Bone marrow (tissue), 2 donors: Measurements from ENCODE around the gene METAP1D.
"Not testable (repeated sequence)": the region's sequence is repeated elsewhere in the genome, so short reads cannot be mapped to it uniquely, and the experiment has no call there.

ENCODE experiments used
- DNase-seq, 2 donors: peaks; one replicate each; lab custom pipeline; 2025; lab: John Stamatoyannopoulos, UW

The METAP1D gene

GRCh38 chr2:171997031-171997430 is 2.7 kb upstream of the METAP1D start:
- DNase-seq: not testable (repeated sequence)

GRCh38 chr2:171999161-171999560 is 592 bp upstream of the METAP1D start:
- no peak for DNase-seq

GRCh38 chr2:172000696-172001361 is 1.1 kb downstream of the METAP1D start:
- no peak for DNase-seq

DNA sequence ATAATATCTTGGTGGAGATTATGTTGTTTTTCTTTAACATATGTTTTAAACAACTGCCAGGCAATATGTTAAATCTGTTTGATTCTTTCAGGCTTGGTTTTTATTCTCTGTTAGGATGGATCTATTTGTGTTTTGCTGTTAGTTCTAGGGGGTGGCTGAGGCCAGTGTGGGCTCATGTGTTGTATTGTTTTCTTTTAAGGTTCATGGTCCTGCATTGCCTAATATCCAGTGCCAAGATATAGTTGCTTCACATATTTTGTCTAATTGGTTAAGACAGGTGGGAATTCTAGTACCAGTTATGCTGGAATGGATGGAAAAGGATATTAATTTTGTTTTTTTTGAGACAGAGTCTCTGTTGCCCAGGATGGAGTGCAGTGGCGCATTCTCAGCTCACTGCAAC is 7.6 kb downstream of the METAP1D start:
- DNase-seq: no peak

DNA sequence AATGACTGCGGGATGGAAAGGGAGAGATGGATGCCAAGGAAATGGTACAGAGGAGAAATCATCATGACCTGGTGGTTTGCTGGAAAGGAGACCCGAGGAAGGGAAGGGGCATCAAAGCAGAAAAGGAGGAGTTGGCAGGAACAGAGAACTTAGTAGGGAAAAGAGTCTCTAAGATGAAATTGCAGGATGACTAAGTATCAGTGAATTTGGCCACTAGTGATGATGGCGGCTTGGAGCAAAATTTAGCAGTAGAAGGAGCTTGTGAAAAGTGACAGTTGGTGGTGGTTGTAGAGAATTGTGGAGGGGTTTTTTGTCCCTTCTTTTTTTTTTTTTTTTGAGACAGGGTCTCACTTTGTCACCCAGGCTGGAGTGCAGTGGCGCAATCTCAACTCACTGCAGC is 10.1 kb downstream of the METAP1D start:
- DNase-seq: no peak

GRCh38 chr2:172011812-172012575 is 12.2 kb downstream of the METAP1D start:
- DNase-seq: no peak

- no peak for DNase-seq
Observed at GRCh38 chr2:172012677-172013391, 13.1 kb downstream of the METAP1D start.

DNA sequence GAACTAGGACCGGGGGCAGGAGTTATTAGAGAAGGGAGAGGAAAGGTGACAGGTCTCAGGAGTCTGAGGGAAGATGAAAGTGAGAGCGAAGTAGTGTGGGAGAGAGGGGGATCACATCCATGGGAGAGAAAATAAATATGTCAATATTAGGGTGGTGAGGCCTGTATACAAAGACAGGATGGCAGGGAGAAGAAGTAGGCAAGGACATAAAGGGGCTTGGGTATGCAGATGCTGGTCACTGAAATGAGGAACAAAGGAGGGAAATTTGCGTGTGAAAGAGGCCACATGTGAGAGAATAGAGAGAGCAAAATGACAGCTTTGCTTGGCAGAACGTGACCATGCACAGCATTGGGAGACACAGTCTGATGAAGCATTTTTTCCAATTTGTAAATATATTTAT is 13.6 kb downstream of the METAP1D start:
- DNase-seq: peak in 1 of 2 donors; percentile 16

GRCh38 chr2:172021074-172021931 is 21.6 kb downstream of the METAP1D start:
- no peak for DNase-seq

- no peak for DNase-seq
Observed at GRCh38 chr2:172021955-172022354, 22.2 kb downstream of the METAP1D start.

- DNase-seq: no peak
Observed at GRCh38 chr2:172031536-172031935, 31.8 kb downstream of the METAP1D start.

GRCh38 chr2:172038121-172038520 is 38.4 kb downstream of the METAP1D start:
- DNase-seq: no peak

GRCh38 chr2:172038604-172039003 is 38.9 kb downstream of the METAP1D start:
- DNase-seq: no peak

DNA sequence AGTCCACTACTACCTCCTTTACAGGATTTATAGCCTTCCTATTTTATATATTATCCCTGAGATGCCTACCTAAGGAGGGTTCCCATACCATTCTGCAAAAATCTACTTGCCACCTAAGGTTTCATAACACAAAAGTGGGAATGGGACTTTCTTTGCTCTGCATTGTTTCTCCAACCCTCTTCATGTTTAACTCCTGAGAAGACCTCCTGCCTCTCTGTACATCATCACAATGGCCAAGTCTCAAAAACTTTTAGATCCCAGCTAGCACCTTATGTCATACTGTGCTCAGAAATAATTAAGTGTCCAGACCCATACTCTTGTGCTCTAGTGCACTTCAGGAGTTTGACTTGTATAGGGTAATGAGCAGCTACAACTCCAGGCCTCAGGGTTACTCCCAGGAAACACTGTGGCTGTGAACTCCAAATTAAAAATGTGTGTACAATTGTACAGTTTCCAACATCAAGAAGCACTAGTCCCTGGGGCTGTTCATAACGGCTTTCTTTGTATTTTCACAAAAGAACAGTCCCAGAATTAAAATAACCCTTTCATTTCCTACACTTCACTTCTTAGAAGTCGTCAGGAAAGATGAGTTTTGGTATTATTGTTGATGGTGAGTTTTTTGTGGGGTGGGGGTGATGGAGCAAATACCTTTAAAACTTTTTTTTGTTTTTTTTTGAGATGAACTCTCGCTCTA is 39.4 kb downstream of the METAP1D start:
- DNase-seq: no peak

- no peak for DNase-seq
Observed at GRCh38 chr2:172040311-172040710, 40.6 kb downstream of the METAP1D start.

- no peak for DNase-seq
Observed at GRCh38 chr2:172046080-172046678, 46.4 kb downstream of the METAP1D start.

GRCh38 chr2:172046866-172047565 is 47.3 kb downstream of the METAP1D start:
- no peak for DNase-seq

DNA sequence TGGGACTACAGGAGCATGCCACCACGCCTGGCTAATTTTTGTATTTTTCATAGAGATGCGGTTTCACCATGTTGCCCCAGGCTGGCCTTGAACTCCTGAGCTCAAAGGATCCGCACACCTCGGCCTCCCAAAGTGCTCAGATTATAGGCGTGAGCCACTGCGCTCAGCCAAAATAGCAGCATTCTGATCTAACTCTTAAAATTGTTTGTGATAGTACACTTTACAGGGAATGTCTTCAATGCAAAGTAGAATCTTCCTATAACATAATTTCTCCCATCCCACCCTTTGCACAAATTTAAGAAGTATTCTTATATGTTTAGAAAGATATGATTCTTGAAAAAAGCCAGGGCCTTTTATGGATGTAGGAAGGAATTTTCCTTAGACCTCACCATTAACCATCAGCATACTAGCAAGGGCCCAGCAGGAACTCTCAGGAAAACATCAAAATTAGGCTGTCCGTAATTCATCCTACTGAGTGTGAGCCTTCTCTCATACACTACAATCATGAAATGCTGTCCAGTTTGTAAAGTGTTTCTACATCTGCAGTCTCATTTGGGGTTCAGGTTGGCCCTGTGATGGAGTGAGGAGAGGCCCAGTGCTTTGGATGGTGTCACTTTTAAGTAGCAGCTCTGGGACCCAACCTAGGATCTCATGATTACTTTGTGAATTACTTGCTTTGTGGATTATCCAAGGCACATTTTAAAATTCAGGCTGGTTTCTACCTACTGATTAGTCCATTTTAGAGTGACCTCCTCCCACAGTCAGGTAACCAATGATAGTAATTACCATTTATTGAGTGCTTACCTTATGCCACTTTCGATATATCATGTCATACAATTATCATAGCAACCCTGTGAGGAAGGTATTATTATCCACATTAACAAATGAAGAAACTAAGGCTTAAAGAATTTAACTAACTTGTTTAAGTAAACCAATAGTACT is 48.1 kb downstream of the METAP1D start:
- DNase-seq: no peak
